ENCODE measurements around the gene DERL3.

DERL3 gene

GRCh38 chr22:23847310-23847920, 8.6 kb upstream of the DERL3 start:
- Histone ChIP-seq H3K27ac (ENCODE audit: insufficient read depth in 1 of 2, low read depth in 1 of 2, low read length in 2 of 2, poor library complexity in 1 of 2, severe bottlenecking in 2 of 2) (no peak overlapping the region), H3K4me1 (ENCODE audit: control extremely low read depth in 1 of 4, control insufficient read depth in 4 of 4, insufficient read depth in 4 of 4, low read length in 3 of 4) (peaks cover 0 to 65% (median 49%) of the 10 kb centered on the region in 4 experiments), H3K36me3 (ENCODE audit: control insufficient read depth in 4 of 4, insufficient read depth in 4 of 4, low read length in 3 of 4) (no peaks in the 10 kb centered on the region), H3K27me3 (replicated peaks in 2 of 5; ENCODE audit: control insufficient read depth in 4 of 5, insufficient read depth in 5 of 5, low read length in 4 of 5) (peaks cover 0 to 1% (median 0%) of the 10 kb centered on the region in 5 experiments), H3K4me3 (ENCODE audit: control insufficient read depth in 1 of 7, extremely low read depth in 1 of 7, insufficient read depth in 4 of 7, low read depth in 2 of 7, low read length in 6 of 7) (no peak overlapping the region), H3K9me3 (ENCODE audit: control extremely low read depth in 1 of 5, control insufficient read depth in 4 of 5, insufficient read depth in 2 of 5, low read depth in 1 of 5, low read length in 4 of 5) (no peaks in the 10 kb centered on the region)
- DNase-seq: no peak
- CTCF ChIA-PET: interaction anchor here (1.0 to 5.6 kb wide), 6 partner anchors 12 to 80 kb away, joined by 3 to 47 read pairs (median 14); partner anchors contain the start of genes CHCHD10, MIF and MMP11
- WGBS (ENCODE audit: insufficient coverage): 95% methylated on average over 10 of the region's 18 CpGs
- POLR2A ChIA-PET: no interaction called here

GRCh38 chr22:23846081-23846469, 7.3 kb upstream of the DERL3 start:
- H3K27me3 ChIP-seq (replicated peaks in 2 of 5; ENCODE audit: control insufficient read depth in 4 of 5, insufficient read depth in 5 of 5, low read length in 4 of 5): peaks cover 0 to 1% (median 0%) of the 10 kb centered on the region in 5 experiments
- H3K36me3 ChIP-seq (ENCODE audit: control insufficient read depth in 4 of 4, insufficient read depth in 4 of 4, low read length in 3 of 4): no peaks in the 10 kb centered on the region
- WGBS (ENCODE audit: insufficient coverage): 75% methylated on average over 6 of the region's 7 CpGs
- ChIA-PET CTCF (interaction anchor here (0.9 to 2.5 kb wide), 13 partner anchors 8 to 76 kb away, joined by 3 to 20 read pairs (median 3); partner anchors contain the start of genes CHCHD10, MIF, MMP11 and SLC2A11), POLR2A (interaction anchor here (0.6 to 3.0 kb wide), 5 partner anchors 10 to 149 kb away, joined by 3 to 12 read pairs (median 4); partner anchors contain the start of gene CHCHD10)
- no peak for DNase-seq
- H3K9me3 ChIP-seq (ENCODE audit: control extremely low read depth in 1 of 5, control insufficient read depth in 4 of 5, insufficient read depth in 2 of 5, low read depth in 1 of 5, low read length in 4 of 5): no peaks in the 10 kb centered on the region
- no peak overlapping the region for H3K4me3 ChIP-seq (ENCODE audit: control insufficient read depth in 1 of 7, extremely low read depth in 1 of 7, insufficient read depth in 4 of 7, low read depth in 2 of 7, low read length in 6 of 7)
- H3K27ac ChIP-seq (ENCODE audit: insufficient read depth in 1 of 2, low read depth in 1 of 2, low read length in 2 of 2, poor library complexity in 1 of 2, severe bottlenecking in 2 of 2): no peak overlapping the region
- H3K4me1 ChIP-seq (ENCODE audit: control extremely low read depth in 1 of 4, control insufficient read depth in 4 of 4, insufficient read depth in 4 of 4, low read length in 3 of 4): peaks cover 0 to 65% (median 49%) of the 10 kb centered on the region in 4 experiments

GRCh38 chr22:23845265-23846080, 6.7 kb upstream of the DERL3 start:
- POLR2A ChIA-PET: interaction anchor here (0.6 to 3.0 kb wide), 5 partner anchors 10 to 149 kb away, joined by 3 to 12 read pairs (median 4); partner anchors contain the start of gene CHCHD10
- H3K4me1 ChIP-seq (ENCODE audit: control extremely low read depth in 1 of 4, control insufficient read depth in 4 of 4, insufficient read depth in 4 of 4, low read length in 3 of 4): peaks cover 0 to 65% (median 49%) of the 10 kb centered on the region in 4 experiments
- H3K36me3 ChIP-seq (ENCODE audit: control insufficient read depth in 4 of 4, insufficient read depth in 4 of 4, low read length in 3 of 4): no peaks in the 10 kb centered on the region
- 76% methylated on average over 6 of the region's 9 CpGs for WGBS (ENCODE audit: insufficient coverage)
- H3K4me3 ChIP-seq (ENCODE audit: control insufficient read depth in 1 of 7, extremely low read depth in 1 of 7, insufficient read depth in 4 of 7, low read depth in 2 of 7, low read length in 6 of 7): peak overlapping the region in 1 of 7 experiments; percentile 16
- H3K27me3 ChIP-seq (replicated peaks in 2 of 5; ENCODE audit: control insufficient read depth in 4 of 5, insufficient read depth in 5 of 5, low read length in 4 of 5): no peaks in the 10 kb centered on the region
- CTCF ChIA-PET: interaction anchor here (0.9 to 2.5 kb wide), 14 partner anchors 8 to 76 kb away, joined by 3 to 20 read pairs (median 4); partner anchors contain the start of genes CHCHD10 and MMP11
- no peak for DNase-seq
- H3K27ac ChIP-seq (ENCODE audit: insufficient read depth in 1 of 2, low read depth in 1 of 2, low read length in 2 of 2, poor library complexity in 1 of 2, severe bottlenecking in 2 of 2): no peak overlapping the region
- no peaks in the 10 kb centered on the region for H3K9me3 ChIP-seq (ENCODE audit: control extremely low read depth in 1 of 5, control insufficient read depth in 4 of 5, insufficient read depth in 2 of 5, low read depth in 1 of 5, low read length in 4 of 5)

GRCh38 chr22:23844739-23845202, 6.0 kb upstream of the DERL3 start:
- POLR2A ChIA-PET: interaction anchor here (1.4 to 3.0 kb wide), 3 partner anchors 10 to 13 kb away, joined by 4 to 12 read pairs (median 4); no protein-coding TSS in a partner anchor
- whole genome bisulfite sequencing (ENCODE audit: insufficient coverage): 79% methylated on average over 8 of the region's 8 CpGs
- no peak for DNase-seq
- H3K36me3 ChIP-seq (ENCODE audit: control insufficient read depth in 4 of 4, insufficient read depth in 4 of 4, low read length in 3 of 4): no peaks in the 10 kb centered on the region
- CTCF ChIA-PET: interaction anchor here (0.9 to 2.5 kb wide), 9 partner anchors 10 to 217 kb away, joined by 4 to 20 read pairs (median 5); partner anchors contain the start of genes CHCHD10 and SLC2A11
- H3K27ac ChIP-seq (ENCODE audit: insufficient read depth in 1 of 2, low read depth in 1 of 2, low read length in 2 of 2, poor library complexity in 1 of 2, severe bottlenecking in 2 of 2): peak overlapping the region in 1 of 2 experiments; percentile 29
- H3K9me3 ChIP-seq (ENCODE audit: control extremely low read depth in 1 of 5, control insufficient read depth in 4 of 5, insufficient read depth in 2 of 5, low read depth in 1 of 5, low read length in 4 of 5): no peaks in the 10 kb centered on the region
- H3K27me3 ChIP-seq (replicated peaks in 2 of 5; ENCODE audit: control insufficient read depth in 4 of 5, insufficient read depth in 5 of 5, low read length in 4 of 5): no peaks in the 10 kb centered on the region
- H3K4me3 ChIP-seq (ENCODE audit: control insufficient read depth in 1 of 7, extremely low read depth in 1 of 7, insufficient read depth in 4 of 7, low read depth in 2 of 7, low read length in 6 of 7): peak overlapping the region in 2 of 7 experiments; percentile 28 to 55
- H3K4me1 ChIP-seq (ENCODE audit: control extremely low read depth in 1 of 4, control insufficient read depth in 4 of 4, insufficient read depth in 4 of 4, low read length in 3 of 4): peaks cover 0 to 68% (median 51%) of the 10 kb centered on the region in 4 experiments

- no peak overlapping the region for H3K27ac ChIP-seq (ENCODE audit: insufficient read depth in 1 of 2, low read depth in 1 of 2, low read length in 2 of 2, poor library complexity in 1 of 2, severe bottlenecking in 2 of 2)
- peaks cover 2 to 63% (median 55%) of the 10 kb centered on the region in 4 experiments for H3K4me1 ChIP-seq (ENCODE audit: control extremely low read depth in 1 of 4, control insufficient read depth in 4 of 4, insufficient read depth in 4 of 4, low read length in 3 of 4)
- no peak for DNase-seq
- POLR2A ChIA-PET: interaction anchor here (0.7 kb wide), 1 partner anchor 9 kb away, joined by 6 read pairs; no protein-coding TSS in a partner anchor
- no peak overlapping the region for H3K4me3 ChIP-seq (ENCODE audit: control insufficient read depth in 1 of 7, extremely low read depth in 1 of 7, insufficient read depth in 4 of 7, low read depth in 2 of 7, low read length in 6 of 7)
- no peaks in the 10 kb centered on the region for H3K9me3 ChIP-seq (ENCODE audit: control extremely low read depth in 1 of 5, control insufficient read depth in 4 of 5, insufficient read depth in 2 of 5, low read depth in 1 of 5, low read length in 4 of 5)
- CTCF ChIA-PET: interaction anchor here (0.6 kb wide), 1 partner anchor 53 kb away, joined by 3 read pairs; no protein-coding TSS in a partner anchor
- H3K36me3 ChIP-seq (ENCODE audit: control insufficient read depth in 4 of 4, insufficient read depth in 4 of 4, low read length in 3 of 4): peaks cover 0 to 4% (median 0%) of the 10 kb centered on the region in 4 experiments
- H3K27me3 ChIP-seq (replicated peaks in 2 of 5; ENCODE audit: control insufficient read depth in 4 of 5, insufficient read depth in 5 of 5, low read length in 4 of 5): no peaks in the 10 kb centered on the region
- WGBS (ENCODE audit: insufficient coverage): 96% methylated on average over 3 of the region's 4 CpGs
Measured at GRCh38 chr22:23842599-23842998, 3.8 kb upstream of the DERL3 start.

GRCh38 chr22:23841736-23842445, 3.1 kb upstream of the DERL3 start:
- Histone ChIP-seq H3K27ac (ENCODE audit: insufficient read depth in 1 of 2, low read depth in 1 of 2, low read length in 2 of 2, poor library complexity in 1 of 2, severe bottlenecking in 2 of 2) (no peak overlapping the region), H3K27me3 (replicated peaks in 2 of 5; ENCODE audit: control insufficient read depth in 4 of 5, insufficient read depth in 5 of 5, low read length in 4 of 5) (no peaks in the 10 kb centered on the region), H3K36me3 (ENCODE audit: control insufficient read depth in 4 of 4, insufficient read depth in 4 of 4, low read length in 3 of 4) (peaks cover 0 to 10% (median 0%) of the 10 kb centered on the region in 4 experiments), H3K4me3 (ENCODE audit: control insufficient read depth in 1 of 7, extremely low read depth in 1 of 7, insufficient read depth in 4 of 7, low read depth in 2 of 7, low read length in 6 of 7) (no peak overlapping the region), H3K4me1 (ENCODE audit: control extremely low read depth in 1 of 4, control insufficient read depth in 4 of 4, insufficient read depth in 4 of 4, low read length in 3 of 4) (peaks cover 2 to 65% (median 58%) of the 10 kb centered on the region in 4 experiments), H3K9me3 (ENCODE audit: control extremely low read depth in 1 of 5, control insufficient read depth in 4 of 5, insufficient read depth in 2 of 5, low read depth in 1 of 5, low read length in 4 of 5) (no peaks in the 10 kb centered on the region)
- no peak for DNase-seq
- CTCF ChIA-PET: no interaction called here
- 96% methylated on average over 16 of the region's 20 CpGs for WGBS (ENCODE audit: insufficient coverage)
- POLR2A ChIA-PET: no interaction called here
